Mucosa of stomach (tissue), 1 donor: ENCODE results near the gene TC2N.
"Not testable (repeated sequence)": the region's sequence is repeated elsewhere in the genome, so short reads cannot be mapped to it uniquely, and the experiment has no call there.

Experiments
- H3K27me3 ChIP-seq: one replicate; pipeline ENCODE4 v1.7.0; 2013; ENCODE audit warnings: mild to moderate bottlenecking, low read length; ENCODE audit not compliant: control insufficient read depth, insufficient read depth
- H3K36me3 ChIP-seq: one replicate; pipeline ENCODE4 v1.7.0; 2013; ENCODE audit warnings: low read length; ENCODE audit not compliant: control insufficient read depth, insufficient read depth
- H3K4me1 ChIP-seq: one replicate; pipeline ENCODE4 v1.7.0; 2013; ENCODE audit warnings: mild to moderate bottlenecking, low read length; ENCODE audit not compliant: control insufficient read depth, insufficient read depth
- H3K4me3 ChIP-seq: one replicate; pipeline ENCODE4 v1.7.0; 2013; ENCODE audit warnings: low read length
- H3K9ac ChIP-seq: one replicate; pipeline ENCODE4 v1.7.0; 2013; ENCODE audit warnings: mild to moderate bottlenecking, low read length, moderate library complexity
- H3K9me3 ChIP-seq: one replicate; pipeline ENCODE4 v1.7.0; 2013; ENCODE audit warnings: mild to moderate bottlenecking, low read length, moderate library complexity; ENCODE audit not compliant: control insufficient read depth
- donor health status: Pancreatic carcinoma.

TC2N gene

GRCh38 chr14:91860238-91860637 is 7.1 kb downstream of the TC2N start:
- H3K36me3 ChIP-seq: no peaks in the 10 kb centered on the region
- no peaks in the 10 kb centered on the region for H3K9me3 ChIP-seq
- H3K4me3 ChIP-seq: no peak overlapping the region
- H3K4me1 ChIP-seq: peaks cover 9% of the 10 kb centered on the region
- H3K27me3 ChIP-seq: no peaks in the 10 kb centered on the region
- no peak overlapping the region for H3K9ac ChIP-seq

- Histone ChIP-seq H3K27me3 (no peaks in the 10 kb centered on the region), H3K4me1 (peaks cover 9% of the 10 kb centered on the region)
Observed at GRCh38 chr14:91858536-91859275, 8.6 kb downstream of the TC2N start.

DNA sequence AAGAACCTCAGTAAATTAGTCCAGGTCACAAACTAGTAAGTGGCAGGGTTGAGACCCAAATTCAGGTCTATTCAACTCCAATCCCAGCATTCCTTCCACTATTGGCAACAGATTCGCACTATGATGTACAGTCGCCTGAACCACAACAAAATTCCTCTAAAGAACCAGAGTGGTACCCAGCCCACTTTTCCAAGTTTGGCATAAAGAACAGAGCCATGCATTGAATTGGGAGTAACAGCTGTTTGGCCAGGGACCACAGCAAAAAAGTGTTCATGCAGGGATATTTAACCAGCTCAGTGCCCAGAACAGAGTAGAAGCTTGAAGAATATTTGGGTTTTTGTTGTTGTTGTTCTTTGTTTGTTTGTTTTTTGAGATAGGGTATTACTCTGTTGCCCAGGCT is 9.7 kb downstream of the TC2N start:
- Histone ChIP-seq H3K4me1 (peaks cover 9% of the 10 kb centered on the region), H3K9me3 (no peaks in the 10 kb centered on the region), H3K4me3 (no peak overlapping the region), H3K9ac (no peak overlapping the region), H3K27me3 (no peaks in the 10 kb centered on the region), H3K36me3 (no peaks in the 10 kb centered on the region)

More at GRCh38 chr14:91858536-91859275, 8.6 kb downstream of the TC2N start:
- no peak overlapping the region for H3K4me3 ChIP-seq
- no peak overlapping the region for H3K9ac ChIP-seq
- no peaks in the 10 kb centered on the region for H3K36me3 ChIP-seq
- no peaks in the 10 kb centered on the region for H3K9me3 ChIP-seq

- Histone ChIP-seq H3K9ac (no peak overlapping the region), H3K27me3 (no peaks in the 10 kb centered on the region), H3K9me3 (no peaks in the 10 kb centered on the region), H3K4me1 (peaks cover 9% of the 10 kb centered on the region), H3K4me3 (no peak overlapping the region), H3K36me3 (no peaks in the 10 kb centered on the region)
Observed at GRCh38 chr14:91854327-91854934, 12.9 kb downstream of the TC2N start.

DNA sequence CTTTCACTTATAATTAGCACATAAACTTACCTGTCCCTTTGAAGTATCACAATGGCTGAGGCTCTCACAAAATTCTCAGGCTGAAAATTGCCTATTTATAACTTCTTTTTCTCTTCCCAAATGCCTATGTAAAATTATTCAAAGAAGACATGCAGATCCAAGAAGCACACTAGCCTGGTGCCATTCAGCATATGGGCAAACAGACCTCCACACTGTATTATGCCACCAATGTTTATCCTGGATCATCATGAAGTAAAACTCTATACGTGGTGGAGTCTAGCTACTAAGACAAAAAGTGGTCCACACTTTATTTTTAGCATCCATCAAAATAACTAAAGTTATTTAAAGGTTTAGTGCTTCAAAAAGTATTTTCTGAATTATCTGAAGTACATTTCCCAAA is 15.8 kb downstream of the TC2N start:
- Histone ChIP-seq H3K9ac (no peak overlapping the region), H3K27me3 (no peaks in the 10 kb centered on the region), H3K9me3 (no peaks in the 10 kb centered on the region), H3K4me1 (no peaks in the 10 kb centered on the region), H3K36me3 (no peaks in the 10 kb centered on the region), H3K4me3 (no peak overlapping the region)

DNA sequence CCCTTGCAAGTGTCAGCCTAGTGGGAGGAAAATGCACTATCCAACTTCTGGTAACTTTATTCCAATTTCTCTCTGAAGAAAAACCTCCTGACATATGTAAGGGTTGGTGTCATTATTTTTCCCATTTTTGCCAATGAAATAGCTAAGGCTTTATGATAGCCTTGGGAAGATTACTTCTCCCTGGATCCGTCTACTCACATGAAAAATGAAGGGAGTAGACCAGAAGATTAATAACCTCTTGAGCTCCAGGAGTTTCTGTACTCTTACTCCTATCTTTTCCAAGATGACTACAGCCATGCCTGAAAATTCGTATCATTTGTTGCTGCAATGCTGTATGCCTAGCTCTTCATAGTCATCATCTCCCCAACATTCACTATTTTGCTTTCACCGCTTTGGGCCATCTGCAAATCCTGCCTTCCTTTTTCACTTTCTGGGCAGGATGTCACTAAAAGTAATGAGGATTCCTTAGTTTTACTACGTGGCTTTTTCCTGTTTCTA is 18.8 kb downstream of the TC2N start:
- Histone ChIP-seq H3K9me3 (no peaks in the 10 kb centered on the region), H3K27me3 (no peaks in the 10 kb centered on the region), H3K9ac (no peak overlapping the region), H3K4me1 (no peaks in the 10 kb centered on the region), H3K4me3 (no peak overlapping the region), H3K36me3 (no peaks in the 10 kb centered on the region)

DNA sequence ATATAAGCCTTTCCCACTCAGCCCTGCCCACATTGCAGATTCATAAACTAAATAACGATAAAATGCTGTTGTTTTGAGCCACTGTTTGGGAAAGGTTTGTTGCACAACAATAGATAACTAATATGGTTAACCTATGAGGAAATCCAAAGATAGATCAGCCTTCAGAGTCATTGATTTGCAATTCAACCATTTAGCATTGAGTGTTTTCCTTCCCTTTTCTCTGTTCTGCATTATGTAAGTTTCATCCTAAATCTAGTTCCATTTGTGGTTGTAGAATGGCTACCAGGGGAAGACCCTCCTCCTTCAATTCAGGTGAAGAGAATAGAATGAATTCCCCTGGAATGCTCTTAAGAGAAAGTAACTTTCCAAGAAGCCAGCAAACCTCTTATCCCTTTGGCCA is 19.6 kb downstream of the TC2N start:
- H3K4me3 ChIP-seq: no peak overlapping the region
- no peak overlapping the region for H3K9ac ChIP-seq
- no peaks in the 10 kb centered on the region for H3K4me1 ChIP-seq
- H3K9me3 ChIP-seq: no peaks in the 10 kb centered on the region
- no peaks in the 10 kb centered on the region for H3K36me3 ChIP-seq
- no peaks in the 10 kb centered on the region for H3K27me3 ChIP-seq

- Histone ChIP-seq H3K27me3 (no peaks in the 10 kb centered on the region), H3K9ac (no peak overlapping the region), H3K9me3 (no peaks in the 10 kb centered on the region)
Observed at GRCh38 chr14:91845652-91846051, 21.7 kb downstream of the TC2N start.

DNA sequence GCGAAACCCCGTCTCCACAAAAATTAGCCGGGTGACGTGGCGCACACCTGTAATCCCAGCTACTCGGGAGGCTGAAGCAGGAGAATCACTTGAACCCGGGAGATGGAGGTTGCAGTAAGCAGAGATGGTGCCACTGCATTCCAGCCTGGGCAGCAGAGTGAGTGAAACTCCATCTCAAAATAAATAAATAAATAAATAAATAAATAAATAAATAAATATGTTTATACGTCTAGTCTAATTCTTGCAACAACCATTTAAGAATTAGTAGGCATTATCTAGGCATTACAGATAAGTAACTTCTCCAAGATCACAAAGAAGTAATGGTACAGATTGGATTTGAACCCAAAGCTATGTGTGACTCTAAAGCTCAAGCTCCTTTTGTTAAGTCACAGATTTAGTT is 22.3 kb downstream of the TC2N start:
- not testable (repeated sequence) for H3K9me3 ChIP-seq, H3K4me1 ChIP-seq, H3K36me3 ChIP-seq, H3K4me3 ChIP-seq, H3K27me3 ChIP-seq, H3K9ac ChIP-seq

More at GRCh38 chr14:91845652-91846051, 21.7 kb downstream of the TC2N start:
- Histone ChIP-seq H3K4me1 (no peaks in the 10 kb centered on the region), H3K4me3 (no peak overlapping the region), H3K36me3 (no peaks in the 10 kb centered on the region)

DNA sequence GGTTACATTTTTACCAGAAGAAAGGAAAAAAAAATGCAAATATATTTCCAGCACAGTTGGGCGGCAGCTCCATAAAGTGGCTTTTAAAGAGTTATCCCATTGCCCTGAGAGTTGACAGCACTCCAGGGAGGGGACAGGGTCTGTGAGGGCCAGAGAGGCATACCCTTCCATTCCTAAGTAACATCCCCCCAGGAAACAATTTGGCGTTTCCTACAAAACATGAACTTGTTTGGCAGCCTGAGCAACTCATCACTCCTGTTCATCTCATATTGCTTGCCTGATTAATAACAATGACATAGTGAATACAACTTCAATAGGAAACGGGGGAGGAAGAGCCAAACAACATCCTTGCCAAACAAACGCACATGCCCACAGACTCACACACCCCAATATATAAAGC is 23.3 kb downstream of the TC2N start:
- Histone ChIP-seq H3K4me1 (no peaks in the 10 kb centered on the region), H3K36me3 (no peaks in the 10 kb centered on the region), H3K9ac (no peak overlapping the region), H3K9me3 (no peaks in the 10 kb centered on the region), H3K4me3 (no peak overlapping the region), H3K27me3 (no peaks in the 10 kb centered on the region)

DNA sequence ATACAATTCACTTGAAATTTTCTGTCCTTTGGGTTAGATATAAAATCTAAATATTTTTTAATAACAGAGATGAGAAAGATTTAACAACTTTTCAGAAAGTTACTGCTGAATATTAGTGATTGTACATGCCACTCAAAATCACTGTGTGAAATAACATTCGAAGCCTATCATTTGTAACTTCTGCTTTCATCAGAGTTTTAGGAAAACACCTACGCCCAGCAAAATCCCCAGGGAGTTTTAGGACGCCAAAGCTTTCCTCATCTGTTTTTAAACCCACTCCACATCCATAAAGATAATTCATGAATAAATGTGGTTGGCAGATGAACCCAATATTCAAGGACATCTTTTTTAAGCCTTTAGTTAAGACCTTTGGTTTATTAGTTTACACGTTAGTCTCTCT is 23.9 kb downstream of the TC2N start:
- Histone ChIP-seq H3K27me3 (no peaks in the 10 kb centered on the region), H3K9ac (no peak overlapping the region), H3K36me3 (no peaks in the 10 kb centered on the region), H3K9me3 (no peaks in the 10 kb centered on the region), H3K4me1 (peaks cover 1% of the 10 kb centered on the region), H3K4me3 (no peak overlapping the region)

GRCh38 chr14:91841065-91841464 is 26.3 kb downstream of the TC2N start:
- H3K9me3 ChIP-seq: no peaks in the 10 kb centered on the region
- peaks cover 3% of the 10 kb centered on the region for H3K27me3 ChIP-seq
- no peak overlapping the region for H3K4me3 ChIP-seq
- H3K9ac ChIP-seq: no peak overlapping the region
- no peaks in the 10 kb centered on the region for H3K36me3 ChIP-seq
- peaks cover 17% of the 10 kb centered on the region for H3K4me1 ChIP-seq
